Measurements from ENCODE around the gene ABLIM3. TPM values are rescaled to one million over a fixed set of nuclear protein-coding genes. Genes with fewer than 3 reads are reported as not detected.

ABLIM3 gene
- total RNA-seq, 1 experiment from 2014 or later: 1.1 TPM

DNA sequence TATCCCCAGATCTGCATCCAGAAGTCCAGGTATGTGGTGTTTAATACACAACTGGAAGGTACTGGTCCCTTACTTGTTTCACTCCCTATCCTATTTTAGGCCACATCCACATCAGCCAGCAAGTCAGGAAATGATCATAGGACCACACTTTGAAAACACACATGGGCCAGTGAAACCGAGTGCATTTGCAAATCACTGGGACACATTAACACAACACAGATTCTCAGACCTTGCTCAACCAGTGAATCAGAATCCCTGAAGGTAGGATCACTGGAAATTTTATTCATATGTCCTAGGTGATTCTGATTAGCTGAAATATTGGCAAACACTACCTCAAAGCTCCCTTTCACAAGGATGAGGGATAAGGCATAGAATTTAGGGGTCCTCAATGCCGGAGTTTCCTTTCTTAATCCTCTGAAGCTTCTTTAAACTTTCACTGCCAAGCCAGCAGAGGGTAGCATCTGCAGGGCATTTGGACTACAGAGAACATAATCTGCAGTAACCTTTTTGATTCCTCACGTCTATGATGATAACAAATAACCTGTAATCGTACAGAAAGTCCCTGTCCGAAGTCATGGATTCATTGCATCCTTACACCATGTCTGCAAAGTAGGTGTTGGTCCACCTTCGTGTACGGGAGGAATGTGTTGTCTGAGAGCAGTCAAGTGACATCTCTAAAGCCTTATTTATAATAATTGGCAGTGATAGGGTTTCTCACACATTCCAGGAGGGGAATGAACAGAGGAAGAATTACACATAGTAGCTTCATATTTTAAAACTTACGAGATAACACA is 11.0 kb upstream of the ABLIM3 start:
- DNase-seq (ENCODE audit: low spot score): peak; percentile 36
- in situ Hi-C loops (cut with HindIII; ENCODE audit: low sequenced_read_pairs): no loop called here

DNA sequence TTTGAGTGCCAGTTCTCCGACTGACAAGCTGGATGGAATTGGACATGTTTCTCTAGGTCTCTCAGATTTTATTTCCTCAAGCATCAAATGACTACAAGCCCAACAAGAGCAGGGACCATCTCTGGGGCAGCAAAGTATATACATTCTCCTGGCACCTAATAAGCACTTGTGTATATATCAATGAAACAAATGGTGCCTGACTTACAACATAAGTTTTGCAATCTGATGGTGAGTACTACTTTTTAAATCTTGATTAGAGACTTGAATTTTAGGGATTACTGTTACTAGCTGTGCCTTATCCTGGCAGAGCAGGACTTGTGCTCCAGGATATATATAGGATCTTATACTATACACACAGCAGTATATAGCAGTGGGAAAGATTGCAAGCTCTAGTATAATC is 8.8 kb upstream of the ABLIM3 start:
- in situ Hi-C loops (cut with HindIII; ENCODE audit: low sequenced_read_pairs): no loop called here
- DNase-seq (ENCODE audit: low spot score): no peak

DNA sequence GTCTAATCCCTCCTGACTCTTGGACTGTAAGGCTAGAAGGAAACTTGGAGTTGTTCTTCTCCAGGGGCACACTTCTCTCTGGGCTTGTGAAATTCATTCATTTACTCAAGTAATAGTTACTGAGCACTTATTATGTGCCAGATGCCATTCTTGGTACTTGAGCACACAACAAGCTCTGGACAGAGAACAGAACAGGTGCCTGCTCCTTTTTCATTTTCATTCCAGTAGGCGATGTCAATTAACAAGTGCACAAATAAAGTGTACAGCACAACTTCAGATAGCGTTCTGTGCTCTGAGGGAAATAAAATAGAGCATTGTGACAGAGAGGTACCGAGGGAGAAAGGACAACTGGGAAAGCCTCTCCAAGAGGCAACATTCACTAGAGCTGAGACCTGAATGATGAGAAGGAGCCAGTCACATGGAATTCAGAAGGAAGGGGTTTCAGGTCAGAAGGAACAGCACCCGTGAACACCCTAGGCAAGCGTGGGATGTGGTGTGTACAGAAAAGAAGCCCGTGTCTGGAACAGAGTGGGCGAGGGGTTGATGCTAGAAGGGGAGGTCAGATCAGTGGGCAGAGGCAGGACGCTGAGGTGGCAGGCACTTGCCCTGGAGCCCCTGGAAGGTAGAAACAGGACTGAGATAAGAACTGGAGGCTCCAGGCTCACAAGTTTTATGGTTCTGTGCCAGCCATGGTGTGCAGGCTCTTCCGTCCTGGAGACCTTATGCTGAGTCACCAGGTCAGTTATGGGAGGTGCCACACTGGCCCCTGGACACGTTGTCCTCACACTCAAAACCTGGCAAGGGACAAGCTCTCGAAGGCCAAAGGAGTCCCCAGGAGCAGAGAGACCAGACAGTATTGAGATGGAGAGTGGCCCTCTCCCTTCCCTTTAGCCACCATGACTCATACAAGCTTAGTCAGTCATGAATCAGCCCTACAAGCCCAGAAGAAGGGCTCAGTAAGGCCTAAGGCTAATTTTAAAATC is 7.2 kb upstream of the ABLIM3 start:
- DNase-seq (ENCODE audit: low spot score): no peak
- in situ Hi-C loops (cut with HindIII; ENCODE audit: low sequenced_read_pairs): no loop called here

DNA sequence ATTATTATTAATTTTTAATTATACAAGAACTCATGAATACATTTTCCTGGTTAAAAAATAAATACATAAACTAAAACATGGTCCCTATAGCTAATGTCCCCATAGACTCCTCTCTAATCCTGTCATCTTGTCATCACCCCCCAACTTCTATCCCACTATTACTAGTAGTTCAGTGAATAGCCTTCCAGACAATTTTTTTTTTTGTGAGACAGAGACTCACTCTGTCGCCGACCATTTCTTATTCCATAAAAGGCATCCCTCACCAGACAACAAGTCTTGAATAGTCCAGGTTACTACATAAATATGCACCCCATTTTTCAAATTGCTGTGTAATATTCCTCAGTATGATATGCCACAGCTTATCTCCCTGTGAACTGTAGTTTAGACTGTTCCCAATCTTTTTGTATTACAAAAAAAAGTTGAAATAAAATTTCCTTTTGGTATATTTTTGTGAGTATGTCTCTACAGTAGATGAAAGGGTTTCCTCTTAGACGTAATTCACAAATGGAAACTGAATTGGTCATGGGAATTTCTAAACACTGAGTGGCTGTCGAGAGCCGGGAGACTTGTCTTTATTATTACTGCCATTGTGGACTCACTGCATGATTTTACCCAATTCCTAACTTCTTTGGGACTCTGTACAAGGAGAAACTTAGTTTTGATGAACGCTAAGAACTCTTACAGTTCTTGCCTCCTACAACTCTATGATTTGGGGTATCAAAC is 6.4 kb upstream of the ABLIM3 start:
- DNase-seq (ENCODE audit: low spot score): no peak
- in situ Hi-C loops (cut with HindIII; ENCODE audit: low sequenced_read_pairs): no loop called here

DNA sequence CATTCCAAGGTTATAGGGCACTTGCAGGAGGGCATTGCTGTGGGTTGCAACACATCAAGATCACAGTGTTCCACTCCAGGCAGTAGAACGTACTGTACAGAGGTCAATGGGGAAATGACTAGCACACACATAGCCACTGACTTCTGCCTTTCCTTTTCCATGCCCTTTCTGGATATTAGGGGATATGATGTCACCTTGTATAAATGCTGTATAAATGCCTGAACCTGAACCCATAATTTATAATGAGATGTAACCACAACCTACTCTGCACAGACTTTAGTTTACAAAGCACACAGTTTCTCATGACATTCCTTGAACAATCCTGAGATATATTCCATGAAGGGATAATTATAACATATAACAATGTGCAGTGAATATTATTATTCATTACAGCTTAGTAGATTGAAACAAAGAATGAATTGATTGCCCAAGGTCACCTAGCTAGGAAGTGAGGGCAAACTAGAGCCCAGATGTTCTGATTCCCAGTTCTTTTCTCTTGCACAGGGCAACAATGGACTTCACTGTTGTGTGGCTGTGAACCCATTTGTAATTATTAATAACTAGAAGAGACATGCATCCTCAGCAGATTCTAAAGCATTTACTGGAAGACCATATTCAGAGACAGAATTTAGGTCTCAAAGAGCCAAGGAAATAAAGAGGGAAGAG is 5.6 kb upstream of the ABLIM3 start:
- DNase-seq (ENCODE audit: low spot score): no peak
- in situ Hi-C loops (cut with HindIII; ENCODE audit: low sequenced_read_pairs): no loop called here

DNA sequence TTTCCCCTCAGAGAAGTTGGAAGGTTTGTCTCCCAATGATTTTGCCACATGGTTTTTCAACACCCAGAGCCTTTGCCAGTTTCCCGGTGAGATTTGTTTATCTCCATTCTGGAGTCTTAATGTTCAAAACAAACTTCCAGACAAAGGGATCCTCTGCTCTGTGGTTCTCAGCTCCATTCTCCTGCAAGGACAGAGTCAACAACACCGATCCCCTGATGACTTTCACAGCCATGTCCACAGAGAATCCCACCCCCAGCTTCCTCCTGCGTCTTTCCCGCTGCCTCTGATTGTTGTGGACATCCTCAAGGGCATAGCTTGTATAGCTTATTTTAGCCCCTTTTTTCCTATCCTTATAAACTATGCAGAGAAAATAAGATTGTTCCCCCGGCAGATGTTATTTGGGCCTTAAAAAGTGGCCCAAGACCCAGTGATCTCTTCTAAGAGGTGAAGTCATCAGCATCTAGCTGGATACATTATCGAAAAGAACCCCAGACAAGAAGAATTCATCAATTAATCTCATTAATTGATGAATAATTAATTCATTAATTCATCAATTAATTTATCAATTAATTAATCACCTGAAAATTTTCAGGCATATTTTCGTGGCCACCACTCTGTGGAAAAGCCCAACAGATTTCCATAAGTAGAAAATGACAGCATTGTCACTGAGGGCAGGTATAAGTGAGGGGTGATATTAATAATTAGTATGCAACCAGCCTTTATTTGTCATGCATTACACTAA is 2.9 kb upstream of the ABLIM3 start:
- no peak for DNase-seq (ENCODE audit: low spot score)
- in situ Hi-C loops (cut with HindIII; ENCODE audit: low sequenced_read_pairs): no loop called here

DNA sequence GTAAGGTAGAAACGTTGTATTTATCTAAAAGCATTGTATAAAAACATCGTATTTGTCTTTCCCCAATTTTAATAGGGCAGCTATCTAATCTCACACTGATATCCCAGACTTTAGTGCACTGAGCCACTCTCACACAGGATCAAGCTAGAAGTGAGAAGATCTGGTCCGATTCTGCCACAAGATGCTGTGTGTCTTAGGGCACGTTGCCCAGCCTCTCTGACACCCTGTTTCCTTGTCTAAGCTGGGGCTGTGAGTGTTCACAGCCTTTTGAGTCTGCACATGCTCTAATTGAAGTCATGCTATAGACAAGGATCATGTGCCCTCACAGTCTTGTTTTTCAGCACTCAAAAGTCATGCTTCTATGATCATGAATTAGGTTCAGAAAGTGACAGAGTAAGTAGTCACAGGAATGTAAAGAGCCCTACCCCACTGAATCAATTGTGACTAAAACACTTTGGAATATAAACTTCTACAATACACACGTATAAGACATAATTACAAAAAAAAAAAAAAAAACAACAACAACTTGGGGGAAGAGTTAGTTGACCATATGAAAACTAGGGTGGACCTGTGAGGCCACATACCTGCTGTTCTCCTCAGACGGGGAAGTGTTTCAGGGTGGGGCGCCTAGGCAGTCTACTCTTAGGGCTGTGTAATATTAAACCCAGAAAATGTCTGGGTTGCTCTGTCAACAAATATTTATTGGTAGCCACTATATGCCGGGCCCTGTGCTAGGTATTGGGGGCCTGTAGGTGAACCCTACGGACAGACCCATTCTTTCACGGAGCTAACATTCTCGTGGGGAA is 893 bp upstream of the ABLIM3 start:
- DNase-seq (ENCODE audit: low spot score): no peak
- in situ Hi-C loops (cut with HindIII; ENCODE audit: low sequenced_read_pairs): no loop called here

DNA sequence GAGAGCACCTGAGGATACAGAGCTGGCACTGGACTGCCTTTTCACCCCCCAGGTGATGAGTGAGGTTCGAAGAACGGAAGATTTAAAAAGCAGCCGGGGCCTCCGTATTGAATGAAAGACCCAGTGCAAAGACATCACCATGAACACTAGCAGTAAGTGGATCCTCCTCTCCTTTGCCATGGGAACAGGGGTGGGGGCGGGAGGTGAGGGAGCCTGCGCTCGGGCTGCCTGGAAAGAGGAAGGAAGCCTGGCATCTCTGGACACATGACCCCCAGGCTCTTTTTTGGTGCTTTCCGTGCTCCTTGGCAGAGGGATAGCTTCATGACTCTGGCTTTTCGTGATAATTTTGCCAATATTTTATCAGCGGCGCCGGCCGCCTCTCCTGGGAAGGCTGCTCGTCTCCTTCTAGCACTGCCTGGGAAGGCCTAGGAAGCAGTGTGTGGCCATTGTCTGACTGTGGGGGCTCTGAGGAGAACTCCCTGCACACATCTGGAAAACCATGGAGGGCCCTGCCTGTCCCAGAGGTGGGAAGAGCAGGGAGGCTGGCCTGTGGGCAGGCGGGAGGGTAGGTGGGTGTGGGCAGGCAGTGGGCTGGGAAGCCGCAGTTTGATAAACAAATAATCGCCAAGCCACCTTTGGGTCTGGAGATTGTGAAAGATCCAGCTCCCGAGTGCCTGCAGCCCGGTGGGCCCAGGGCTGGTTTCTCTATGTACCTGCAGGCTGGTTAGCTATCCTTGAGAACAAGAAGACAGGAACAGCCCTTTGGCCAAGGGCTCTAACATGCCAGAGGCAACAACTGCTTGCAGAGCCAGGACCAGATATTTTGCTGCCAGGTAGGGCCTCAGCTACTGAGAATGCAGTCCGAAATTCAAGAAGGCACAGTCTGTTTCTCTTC is 911 bp downstream of the ABLIM3 start:
- peak; percentile 88 for DNase-seq (ENCODE audit: low spot score)
- in situ Hi-C loops (cut with HindIII; ENCODE audit: low sequenced_read_pairs): no loop called here

DNA sequence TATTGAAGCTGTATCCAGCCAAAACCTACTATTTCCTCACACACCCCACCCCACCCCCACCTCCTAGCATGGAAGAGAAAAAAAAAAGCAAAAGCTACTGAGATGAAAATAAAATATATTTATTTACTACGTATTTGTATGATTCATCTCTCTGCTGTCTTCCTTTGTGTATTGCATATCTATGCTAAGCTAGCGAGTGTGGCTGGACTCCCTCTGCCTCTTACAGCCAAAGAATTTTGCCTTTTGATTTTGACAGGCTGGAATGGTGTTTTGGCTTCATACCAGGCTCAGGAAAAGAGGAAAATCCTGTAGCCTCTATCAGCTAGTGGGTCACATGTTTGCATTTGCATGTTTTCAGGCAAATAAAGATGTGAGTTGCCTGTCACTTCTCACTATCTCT is 2.2 kb downstream of the ABLIM3 start:
- peak; percentile 87 for DNase-seq (ENCODE audit: low spot score)
- in situ Hi-C loops (cut with HindIII; ENCODE audit: low sequenced_read_pairs): no loop called here

DNA sequence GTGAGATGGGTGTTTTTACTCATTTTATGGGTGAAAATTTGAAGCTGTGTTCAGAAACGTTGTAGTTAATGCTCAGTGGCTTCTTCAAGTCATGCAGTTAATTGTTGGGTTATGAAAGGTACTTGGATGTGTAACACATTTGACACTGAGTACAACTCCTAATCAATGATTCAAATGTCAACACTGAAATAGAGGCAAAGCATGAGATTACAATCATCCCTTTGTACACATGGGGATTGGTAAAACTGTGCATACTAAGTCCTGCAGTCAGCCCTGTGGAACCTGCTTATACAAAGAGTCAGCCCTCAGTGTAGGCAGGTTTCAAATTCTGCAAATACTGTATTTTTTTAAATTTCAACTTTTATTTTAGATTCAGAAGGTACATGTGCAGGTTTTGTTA is 3.3 kb downstream of the ABLIM3 start:
- peak; percentile 26 for DNase-seq (ENCODE audit: low spot score)
- in situ Hi-C loops (cut with HindIII; ENCODE audit: low sequenced_read_pairs): no loop called here

DNA sequence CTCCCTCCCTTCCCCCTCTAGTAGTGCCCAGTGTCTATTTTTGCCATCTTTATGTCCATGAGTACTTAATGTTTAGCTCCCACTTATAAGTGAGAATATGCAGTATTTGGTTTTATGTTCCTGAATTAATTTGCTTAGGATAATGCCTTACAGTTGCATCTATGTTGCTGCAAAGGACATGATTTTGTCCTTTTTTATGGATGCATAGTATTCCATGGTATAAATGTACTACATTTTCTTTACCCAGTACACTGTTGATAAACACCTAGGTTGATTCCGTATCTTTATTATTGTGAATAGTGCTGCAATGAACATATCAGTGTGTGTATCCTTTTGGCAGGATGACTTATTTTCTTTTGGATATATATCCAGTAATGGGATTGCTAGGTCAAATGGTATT is 3.8 kb downstream of the ABLIM3 start:
- in situ Hi-C loops (cut with HindIII; ENCODE audit: low sequenced_read_pairs): no loop called here
- no peak for DNase-seq (ENCODE audit: low spot score)

DNA sequence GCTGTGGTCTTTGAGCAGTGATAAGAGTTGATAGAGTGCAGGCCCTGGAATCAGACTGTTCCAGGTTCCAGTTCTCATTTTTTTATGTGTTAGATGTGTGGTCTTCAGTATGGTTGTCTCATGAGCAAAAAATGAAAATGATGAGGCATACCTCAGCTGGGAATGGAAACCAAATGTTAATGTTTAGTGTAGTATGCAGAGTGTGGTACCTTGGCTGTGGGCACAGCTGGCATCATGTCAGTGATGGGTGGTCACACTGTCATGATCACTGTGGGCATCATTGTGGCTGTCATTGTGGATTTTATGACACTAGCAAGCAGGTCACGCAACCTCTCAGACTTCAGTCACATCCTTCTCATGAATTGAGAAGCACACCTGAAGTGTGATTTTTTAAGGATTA is 6.4 kb downstream of the ABLIM3 start:
- DNase-seq (ENCODE audit: low spot score): no peak
- in situ Hi-C loops (cut with HindIII; ENCODE audit: low sequenced_read_pairs): no loop called here

DNA sequence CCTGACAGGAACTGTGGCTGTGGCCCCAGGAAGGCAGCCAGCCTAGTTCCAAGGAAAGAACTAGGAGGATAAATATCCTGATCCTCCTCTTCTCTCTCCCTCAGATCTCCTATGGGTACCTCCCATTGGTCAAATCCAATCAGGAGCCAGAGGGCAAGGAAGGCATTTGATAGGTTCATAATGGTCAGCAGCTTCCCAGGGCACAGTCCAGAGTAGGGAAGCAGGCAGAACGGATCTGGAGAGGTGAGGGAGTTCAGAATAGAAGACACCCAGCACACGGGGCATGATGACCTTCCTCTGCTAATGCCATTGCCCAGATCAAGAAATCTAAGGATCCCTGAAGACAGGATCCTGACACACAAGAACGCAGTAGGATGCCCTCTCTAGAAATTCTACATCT is 8.6 kb downstream of the ABLIM3 start:
- in situ Hi-C loops (cut with HindIII; ENCODE audit: low sequenced_read_pairs): no loop called here
- peak; percentile 59 for DNase-seq (ENCODE audit: low spot score)

DNA sequence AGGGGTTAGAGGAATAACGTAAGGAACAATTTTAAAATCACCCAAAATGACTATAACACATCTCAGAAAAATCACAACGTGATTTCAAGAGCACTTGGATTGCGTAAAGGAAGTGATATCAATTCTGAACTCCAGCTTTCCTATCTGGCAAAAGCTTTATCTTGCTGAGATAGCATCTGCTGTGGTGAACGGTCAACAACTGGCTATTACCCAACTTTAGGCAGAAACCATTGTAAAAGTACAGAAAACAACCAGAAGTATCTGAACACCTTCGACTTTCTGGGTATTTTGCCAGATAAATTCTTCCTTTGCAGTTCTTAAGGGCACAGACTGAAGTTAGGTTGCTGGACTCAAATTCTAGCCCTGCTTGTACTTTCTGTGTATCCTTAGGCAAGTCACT is 9.2 kb downstream of the ABLIM3 start:
- DNase-seq (ENCODE audit: low spot score): peak; percentile 64

DNA sequence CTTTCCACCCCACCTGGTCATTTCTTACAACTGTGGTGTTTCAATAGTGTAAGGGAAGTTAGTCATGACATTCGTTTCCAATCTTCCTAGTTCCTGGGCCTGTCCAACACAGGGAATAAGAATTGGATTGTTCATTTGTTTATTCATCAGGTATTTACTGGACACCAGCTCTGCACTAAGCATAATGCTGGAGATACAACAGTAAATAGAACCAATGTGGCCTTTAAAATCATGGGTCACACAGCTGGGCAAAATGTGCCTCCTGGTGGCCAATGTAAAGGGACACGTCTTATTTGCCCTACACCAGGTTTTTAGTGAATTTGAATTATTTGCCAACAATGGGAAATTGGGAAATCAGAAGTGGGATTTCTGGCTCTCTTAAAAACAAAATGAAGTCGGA is 10.4 kb downstream of the ABLIM3 start:
- in situ Hi-C loops (cut with HindIII; ENCODE audit: low sequenced_read_pairs): no loop called here
- DNase-seq (ENCODE audit: low spot score): peak; percentile 11

More for the DNA sequence above, 9.2 kb downstream of the ABLIM3 start:
- in situ Hi-C loops (cut with HindIII; ENCODE audit: low sequenced_read_pairs): no loop called here

DNA sequence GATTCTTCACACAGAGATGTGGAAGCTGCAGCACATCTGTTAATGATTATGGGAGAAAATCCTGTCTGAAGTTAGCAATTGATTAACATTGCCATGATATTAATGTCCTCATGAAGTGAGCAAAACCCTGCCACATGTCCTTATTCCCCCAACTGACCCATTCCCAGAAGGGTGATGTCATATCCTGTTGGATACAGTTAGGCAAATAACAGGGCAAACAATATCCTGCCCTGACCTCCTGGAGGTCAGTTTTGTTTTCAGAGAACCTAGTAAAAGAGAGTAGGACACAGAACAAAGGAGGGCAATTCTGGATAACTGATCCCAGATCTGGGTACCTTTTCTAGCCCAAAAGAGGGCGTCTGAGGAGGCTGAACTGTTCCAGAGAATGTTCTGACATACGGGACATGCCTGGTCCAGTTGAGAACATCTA is 11.0 kb downstream of the ABLIM3 start:
- no peak for DNase-seq (ENCODE audit: low spot score)
- in situ Hi-C loops (cut with HindIII; ENCODE audit: low sequenced_read_pairs): no loop called here

Measured in G401 (cell line).